GM12891 (cell line): ENCODE results near the gene BTF3.

Source experiments
- POLR2A ChIP-seq: IDR thresholded peaks from 2 replicates; pipeline ENCODE4 v1.6.1; 2011; ENCODE audit warnings: low read depth, low read length, control low read depth
- POLR2AphosphoS5 ChIP-seq: IDR thresholded peaks from 2 replicates; pipeline ENCODE4 v1.6.1; 2011; ENCODE audit warnings: low read depth, low read length, control low read depth
- POU2F2 ChIP-seq: IDR thresholded peaks from 2 replicates; pipeline ENCODE4 v1.6.1; 2011; ENCODE audit warnings: low read depth, mild to moderate bottlenecking, control low read depth, low read length, moderate library complexity
- SPI1 ChIP-seq: IDR thresholded peaks from 2 replicates; pipeline ENCODE4 v1.6.1; 2011; ENCODE audit warnings: low read depth, low read length, control low read depth
- TAF1 ChIP-seq: IDR thresholded peaks from 2 replicates; pipeline ENCODE4 v1.6.1; 2011; ENCODE audit warnings: low read depth, low read length, control low read depth

GRCh38 chr5:73501406-73501805 is 3.2 kb downstream of the BTF3 start:
- TF ChIP-seq POLR2AphosphoS5 = no peak
- no peak for TF ChIP-seq POLR2A
- no peak for TF ChIP-seq TAF1
- no peak for TF ChIP-seq POU2F2
- TF ChIP-seq SPI1 = no peak
